Peyer's patch (tissue), 4 donors: Measurements from ENCODE around the gene OR51D1.

ENCODE experiments used
- CTCF ChIP-seq, 6 experiments: fragments of 450-650 bp in 4 of 6; fragments of 200-600 bp in 2 of 6; sonication (generic) in 1 of 6; IDR thresholded peaks; one replicate each; pipeline ENCODE4 v1.5.1; 2017 to 2019; ENCODE audit warnings: antibody characterized with exemption in 6 of 6, mild to moderate bottlenecking in 3 of 6, moderate library complexity in 1 of 6
- POLR2A ChIP-seq, 2 donors: fragments of 450-650 bp; IDR thresholded peaks; one replicate each; pipeline ENCODE4 v1.5.1; 2017; ENCODE audit warnings: antibody characterized with exemption in 2 of 2, mild to moderate bottlenecking in 2 of 2, moderate library complexity in 2 of 2

GRCh38 chr11:4680341-4680740 is 43.1 kb downstream of the OR51D1 start:
- TF ChIP-seq CTCF (IDR thresholded peaks at IDR 0.05) (no peak), POLR2A (IDR thresholded peaks at IDR 0.05) (no peak)
